H1 (cell line): ENCODE measurements around the gene SPRYD3. TPM values are rescaled to one million over a fixed set of nuclear protein-coding genes. Genes with fewer than 3 reads are reported as not detected.

ENCODE experiments used
- CTCF ChIA-PET: fragments of 300-600 bp; sonication (Branson Sonifier 250); formaldehyde crosslinking; loops from one replicate; lab custom pipeline; 2021; ENCODE audit not compliant: partially characterized antibody; lab: Charles Lee
- POLR2A ChIA-PET: fragments of 300-600 bp; sonication (Branson Sonifier 250); formaldehyde crosslinking; loops from one replicate; lab custom pipeline; 2021; ENCODE audit warnings: inconsistent platforms; ENCODE audit not compliant: partially characterized antibody; lab: Charles Lee
- DNase-seq, 2 experiments: peaks; one replicate each; pipeline versions ENCODE4 v3.0.0 to v3.0.0-alpha.2; 2010 to 2022; ENCODE audit warnings: low spot score in 2 of 2, low read depth in 1 of 2, mixed read lengths in 1 of 2
- FAIRE-seq: peaks from 2 replicates; lab custom pipeline; 2011; peaks lifted over from hg19 to GRCh38; lab: Jason Lieb, UNC
- H2AFZ ChIP-seq: 2 replicates; pipeline ENCODE4 v1.8.1; 2012; ENCODE audit warnings: low read length, inconsistent platforms
- H2AK5ac ChIP-seq: 2 replicates; pipeline ENCODE4 v1.6.1; 2013; ENCODE audit warnings: low read depth, low read length
- H2BK120ac ChIP-seq: replicated peaks from 2 replicates; pipeline ENCODE3; 2013; ENCODE audit warnings: low read depth, low read length, inconsistent platforms
- H2BK12ac ChIP-seq: 2 replicates; pipeline ENCODE4 v1.6.1; 2013; ENCODE audit warnings: low read depth, low read length
- H2BK15ac ChIP-seq: 2 replicates; pipeline ENCODE4 v1.6.1; 2013; ENCODE audit warnings: low read length
- H2BK20ac ChIP-seq: 2 replicates; pipeline ENCODE4 v1.6.1; 2013; ENCODE audit warnings: low read length
- H2BK5ac ChIP-seq: 2 replicates; pipeline ENCODE4 v1.6.1; 2013; ENCODE audit warnings: low read depth, low read length
- H3K14ac ChIP-seq: 2 replicates; pipeline ENCODE4 v1.6.1; 2013; ENCODE audit warnings: inconsistent platforms; ENCODE audit not compliant: insufficient read length
- H3K18ac ChIP-seq: 2 replicates; pipeline ENCODE4 v1.6.1; 2013; ENCODE audit warnings: low read length; ENCODE audit errors: extremely low read depth
- H3K23ac ChIP-seq: 2 replicates; pipeline ENCODE4 v1.6.1; 2013; ENCODE audit warnings: inconsistent platforms; ENCODE audit not compliant: insufficient read length
- H3K23me2 ChIP-seq: 2 replicates; pipeline ENCODE4 v1.6.1; 2013; ENCODE audit warnings: low read depth, low read length
- H3K27ac ChIP-seq: 2 replicates; pipeline ENCODE4 v1.6.1; 2011; ENCODE audit warnings: low read depth, low read length, inconsistent platforms
- H3K27me3 ChIP-seq, 4 experiments: replicated peaks in 1 of 4; 1 replicate in 1 of 4; 2 replicates in 3 of 4; pipeline versions ENCODE4 v1.6.1 to v1.8.1; 2011 to 2013; ENCODE audit warnings: low read length in 3 of 4, mild to moderate bottlenecking in 3 of 4, inconsistent platforms in 2 of 4, mixed read lengths in 2 of 4, moderate library complexity in 1 of 4; ENCODE audit not compliant: control insufficient read depth in 3 of 4, insufficient read depth in 3 of 4; ENCODE audit errors: extremely low read depth in 1 of 4
- H3K36me3 ChIP-seq, 4 experiments: 2 replicates each; pipeline versions ENCODE4 v1.6.1 to v1.8.1; 2011 to 2013; ENCODE audit warnings: mild to moderate bottlenecking in 4 of 4, low read length in 3 of 4, moderate library complexity in 2 of 4, control low read depth in 1 of 4, inconsistent platforms in 1 of 4; ENCODE audit not compliant: insufficient read depth in 4 of 4, control insufficient read depth in 2 of 4
- H3K4ac ChIP-seq: replicated peaks from 2 replicates; pipeline ENCODE3; 2013; ENCODE audit warnings: low read length, low read depth, mixed read lengths, inconsistent platforms; ENCODE audit not compliant: insufficient read length
- H3K4me1 ChIP-seq, 4 experiments: replicated peaks in 1 of 4; 1 replicate in 1 of 4; 2 replicates in 3 of 4; pipeline versions ENCODE4 v1.6.1 to v1.8.1; 2011 to 2013; ENCODE audit warnings: low read length in 3 of 4, inconsistent platforms in 2 of 4, mixed read lengths in 1 of 4; ENCODE audit not compliant: insufficient read depth in 4 of 4, control insufficient read depth in 3 of 4
- H3K4me2 ChIP-seq, 2 experiments: 2 replicates each; pipeline versions ENCODE4 v1.6.1 to v1.8.1; 2011 to 2013; ENCODE audit warnings: low read depth in 2 of 2, low read length in 2 of 2, control low read depth in 1 of 2, inconsistent platforms in 1 of 2, mild to moderate bottlenecking in 1 of 2; ENCODE audit not compliant: insufficient read depth in 1 of 2
- H3K4me3 ChIP-seq, 4 experiments: fragments of 200-600, 300-600 bp in 1 of 4; sonication (generic), shearing (Covaris generic), sonication (Bioruptor Twin) in 1 of 4; 2 replicates each; pipeline versions ENCODE4 v1.5.1 to v1.8.1; 2011 to 2016; ENCODE audit warnings: low read length in 4 of 4, low read depth in 3 of 4, control low read depth in 2 of 4, inconsistent platforms in 2 of 4, mild to moderate bottlenecking in 2 of 4, mixed read lengths in 1 of 4, moderate library complexity in 1 of 4; ENCODE audit not compliant: insufficient read depth in 2 of 4; ENCODE audit errors: extremely low read depth in 1 of 4
- H3K56ac ChIP-seq: replicated peaks from 2 replicates; pipeline ENCODE3; 2013; ENCODE audit warnings: low read depth, mild to moderate bottlenecking, mixed read lengths, low read length, inconsistent platforms; ENCODE audit not compliant: insufficient read length
- H3K79me1 ChIP-seq: 2 replicates; pipeline ENCODE4 v1.6.1; 2013; ENCODE audit warnings: low read depth, low read length, control low read depth
- H3K79me2 ChIP-seq, 2 experiments: 2 replicates each; pipeline versions ENCODE4 v1.6.1 to v1.8.1; 2012 to 2013; ENCODE audit warnings: low read length in 2 of 2, mild to moderate bottlenecking in 2 of 2, inconsistent platforms in 1 of 2; ENCODE audit not compliant: insufficient read depth in 2 of 2, control insufficient read depth in 1 of 2
- H3K9ac ChIP-seq, 4 experiments: replicated peaks in 1 of 4; 1 replicate in 1 of 4; 2 replicates in 3 of 4; pipeline versions ENCODE4 v1.6.1 to v1.8.1; 2011 to 2013; ENCODE audit warnings: low read depth in 3 of 4, low read length in 3 of 4, control low read depth in 2 of 4, mild to moderate bottlenecking in 2 of 4, moderate library complexity in 2 of 4, inconsistent platforms in 1 of 4; ENCODE audit errors: extremely low read depth in 1 of 4
- H3K9me3 ChIP-seq, 2 experiments: 2 replicates each; pipeline versions ENCODE4 v1.6.1 to v1.8.1; 2012 to 2013; ENCODE audit warnings: mild to moderate bottlenecking in 2 of 2, moderate library complexity in 2 of 2, control low read depth in 1 of 2, inconsistent platforms in 1 of 2, low read depth in 1 of 2, low read length in 1 of 2, mixed read lengths in 1 of 2; ENCODE audit not compliant: insufficient read depth in 2 of 2
- H4K20me1 ChIP-seq, 2 experiments: replicated peaks in 1 of 2; 2 replicates each; pipeline versions ENCODE3 to v1.8.1; 2011 to 2013; ENCODE audit warnings: inconsistent platforms in 2 of 2, low read length in 2 of 2, mild to moderate bottlenecking in 1 of 2; ENCODE audit not compliant: insufficient read depth in 2 of 2, control insufficient read depth in 1 of 2
- H4K5ac ChIP-seq: 2 replicates; pipeline ENCODE4 v1.6.1; 2013; ENCODE audit warnings: low read length, low read depth, mixed read lengths, inconsistent platforms; ENCODE audit not compliant: insufficient read length
- H4K8ac ChIP-seq: 2 replicates; pipeline ENCODE4 v1.8.0; 2013; ENCODE audit warnings: mild to moderate bottlenecking, moderate library complexity, low read length, inconsistent platforms; ENCODE audit not compliant: insufficient read depth; ENCODE audit errors: extremely low read depth
- H4K91ac ChIP-seq: replicated peaks from 2 replicates; pipeline ENCODE3; 2013; ENCODE audit warnings: low read length, mixed read lengths, inconsistent platforms; ENCODE audit not compliant: insufficient read length
- CEBPB ChIP-seq: IDR thresholded peaks from 2 replicates; pipeline ENCODE4 v1.6.1; 2012; ENCODE audit warnings: low read depth, low read length
- CHD2 ChIP-seq: IDR thresholded peaks from 2 replicates; pipeline ENCODE4 v1.6.1; 2012; ENCODE audit warnings: low read length, improper control_type of control experiment
- HDAC6 ChIP-seq: IDR thresholded peaks from one replicate; pipeline ENCODE4 v1.7.1; 2012; ENCODE audit warnings: low read depth, mild to moderate bottlenecking, inconsistent platforms, low read length, moderate library complexity
- JUN ChIP-seq: IDR thresholded peaks from 2 replicates; pipeline ENCODE4 v1.6.1; 2011; ENCODE audit warnings: low read depth, mild to moderate bottlenecking, improper control_type of control experiment, low read length
- KDM5A ChIP-seq: fragments of 200-600 bp; IDR thresholded peaks from 2 replicates; pipeline ENCODE4 v1.7.1; 2012; ENCODE audit warnings: mild to moderate bottlenecking, low read length, inconsistent platforms, mixed read lengths
- MAX ChIP-seq: IDR thresholded peaks from 2 replicates; pipeline ENCODE4 v1.6.1; 2012; ENCODE audit warnings: inconsistent platforms
- POLR2A ChIP-seq, 2 experiments: IDR thresholded peaks; 1 replicate in 1 of 2; 2 replicates in 1 of 2; pipeline ENCODE4 v1.6.1; 2011; ENCODE audit warnings: low read depth in 2 of 2, low read length in 2 of 2, mild to moderate bottlenecking in 2 of 2; ENCODE audit errors: control extremely low read depth in 1 of 2
- POLR2AphosphoS5 ChIP-seq: IDR thresholded peaks from 2 replicates; pipeline ENCODE4 v1.6.1; 2011; ENCODE audit warnings: low read depth, low read length
- RFX5 ChIP-seq: IDR thresholded peaks from 2 replicates; pipeline ENCODE4 v1.6.1; 2011; ENCODE audit warnings: low read depth, low read length, improper control_type of control experiment, borderline replicate concordance
- SIN3A ChIP-seq, 2 experiments: IDR thresholded peaks in 1 of 2; conservative IDR thresholded peaks in 1 of 2; 2 replicates each; pipeline ENCODE4 v1.6.1; 2011 to 2012; ENCODE audit warnings: low read length in 2 of 2, improper control_type of control experiment in 1 of 2, low read depth in 1 of 2, mild to moderate bottlenecking in 1 of 2
- SP4 ChIP-seq: IDR thresholded peaks from 2 replicates; pipeline ENCODE4 v1.6.1; 2012; ENCODE audit warnings: low read length, inconsistent platforms
- SRF ChIP-seq: IDR thresholded peaks from 2 replicates; pipeline ENCODE4 v1.6.1; 2011; ENCODE audit warnings: mild to moderate bottlenecking, low read depth, low read length, moderate library complexity
- TCF12 ChIP-seq: IDR thresholded peaks from 2 replicates; pipeline ENCODE4 v1.6.1; 2011; ENCODE audit warnings: low read depth, mild to moderate bottlenecking, low read length
- TEAD4 ChIP-seq: IDR thresholded peaks from 2 replicates; pipeline ENCODE4 v1.6.1; 2012; ENCODE audit warnings: low read depth, low read length, inconsistent platforms, mixed read lengths
- WGBS, 2 experiments: shearing (Covaris generic) in 1 of 2; methylation state at CpG; one replicate each; pipeline versions ENCODE4 v1.1.6 to v1.1.7; 2013 to 2015; ENCODE audit warnings: low lambda C conversion rate in 2 of 2, mixed read lengths in 2 of 2, inconsistent platforms in 1 of 2, low coverage in 1 of 2, missing lambda C conversion rate in 1 of 2; ENCODE audit not compliant: insufficient replicate concordance in 2 of 2, insufficient coverage in 1 of 2, insufficient read length in 1 of 2; ENCODE audit errors: extremely low coverage in 1 of 2, missing lambda C conversion rate in 1 of 2; 5-methylcytosine and 5-hydroxymethylcytosine counted together
- polyA plus RNA-seq, 7 experiments: library from polyadenylated mRNA; depleted of rRNA in 3 of 7; stranded (reverse) in 5 of 7; unstranded in 2 of 7; fragments of >200 nt in 5 of 7; fragments of 200-250 nt in 2 of 7; gene quantifications; 1 replicate in 5 of 7; 2 replicates in 1 of 7; 4 replicates in 1 of 7; pipeline versions ENCODE4 v1.2.1 to v1.2.3, GENCODE V29; 2011 to 2013; ENCODE audit warnings: missing spikeins in 2 of 7, mixed read lengths in 2 of 7
- total RNA-seq: library from RNA; stranded (reverse); fragmentation: NEBNext Ultra II Directional; extraction: Animal tissue kit (Norgen Biotek cat#: 25700); gene quantifications from 2 replicates; pipeline ENCODE4 v1.2.1, GENCODE V29; 2021

Gene SPRYD3
- total and polyA plus RNA-seq, 2 of the 8 experiments (the other 6 are each of a cell fraction or from before 2014, with no cell fraction given), result 6.8 to 8.0 TPM

GRCh38 chr12:53059434-53060063, 19.6 kb downstream of the SPRYD3 start:
- Histone ChIP-seq H3K79me1 (no peaks in the 10 kb centered on the region), H3K56ac (no peak overlapping the region), H3K23me2 (no peaks in the 10 kb centered on the region; the same call in 1 of the 2 replicates), H3K27ac (no peak overlapping the region), H2AFZ (no peak overlapping the region), H3K9me3 (no peaks in the 10 kb centered on the region), H2BK12ac (peak overlapping the region; percentile 27; the same call in 1 of the 2 replicates), H3K14ac (no peak overlapping the region), H4K5ac (no peak overlapping the region), H4K8ac (no peak overlapping the region), H3K27me3 (peaks cover 0 to 12% (median 4%) of the 10 kb centered on the region in 4 experiments; a peak in 4 of 7 replicates), H3K9ac (no peak overlapping the region), H3K4me1 (peaks cover 0 to 7% (median 0%) of the 10 kb centered on the region in 4 experiments; a peak in 1 of 7 replicates), H2BK20ac (no peak overlapping the region), H3K79me2 (no peaks in the 10 kb centered on the region), H3K4me3 (no peak overlapping the region), H3K23ac (no peak overlapping the region), H3K4me2 (no peak overlapping the region), H3K4ac (no peak overlapping the region), H2BK5ac (peak overlapping the region; percentile 35; the same call in 1 of the 2 replicates), H2BK120ac (no peak overlapping the region), H2AK5ac (no peak overlapping the region), H2BK15ac (no peak overlapping the region), H4K20me1 (peaks cover 0 to 2% of the 10 kb centered on the region in 2 experiments), H3K18ac (no peak overlapping the region), H3K36me3 (no peaks in the 10 kb centered on the region), H4K91ac (no peak overlapping the region)
- ChIA-PET CTCF (interaction anchor here (0.7 to 22.4 kb wide), 8 partner anchors 11 to 137 kb away, joined by 3 to 531 read pairs (median 4); partner anchors contain the start of genes IGFBP6, SOAT2, SPRYD3 and TNS2), POLR2A (interaction anchor here (0.8 to 5.9 kb wide), 4 partner anchors 10 to 261 kb away, joined by 3 to 26 read pairs (median 4); partner anchors contain the start of gene TNS2)
- WGBS, 2 experiments, result 92% methylated on average over 23 of the region's 24 CpGs; no CpG with 5 or more reads in 1 of the 2 experiments
- DNase-seq (no peak), FAIRE-seq (no peak)
- TF ChIP-seq SIN3A (conservative IDR thresholded peaks at IDR 0.05 in 1 of 2, IDR thresholded peaks at IDR 0.05 in 1 of 2; ENCODE audit: low read depth in 1 of 2, low read length in 2 of 2) (no peak), HDAC6 (no peak), TCF12 (no peak), SP4 (no peak), KDM5A (no peak), TEAD4 (no peak), CEBPB (no peak), RFX5 (no peak), CHD2 (no peak), POLR2AphosphoS5 (no peak; the same call in 1 of the 2 replicates), JUN (no peak), MAX (no peak), POLR2A (IDR thresholded peaks at IDR 0.05; ENCODE audit: control extremely low read depth in 1 of 2, low read depth in 2 of 2, low read length in 2 of 2) (no peak), SRF (no peak)
